BE2C (cell line): ENCODE data around the gene ESPNL.

Source experiments
- DNase-seq: peaks from one replicate; pipeline ENCODE4 v3.0.0-alpha.2; 2020
- H3K27me3 ChIP-seq: fragments of 250-450 bp; sonication (Bioruptor Pico); 2 replicates; pipeline ENCODE4 v1.5.1; 2020; ENCODE audit warnings: mild to moderate bottlenecking
- H3K36me3 ChIP-seq: fragments of 250-450 bp; sonication (Bioruptor Pico); 2 replicates; pipeline ENCODE4 v1.5.1; 2020; ENCODE audit warnings: mild to moderate bottlenecking
- H3K4me1 ChIP-seq: fragments of 250-450 bp; sonication (Bioruptor Pico); 2 replicates; pipeline ENCODE4 v1.5.1; 2020
- H3K4me3 ChIP-seq: 2 replicates; pipeline ENCODE4 v1.5.1; 2011; ENCODE audit warnings: low read depth, low read length
- H3K9me3 ChIP-seq: fragments of 250-450 bp; sonication (Bioruptor Pico); 2 replicates; pipeline ENCODE4 v1.5.1; 2020
- TF ChIP-seq, protein P1 (sequence below): IDR thresholded peaks from 2 replicates; pipeline ENCODE4 v1.5.1; 2012; ENCODE audit warnings: mild to moderate bottlenecking, low read depth, low read length

ESPNL gene

DNA sequence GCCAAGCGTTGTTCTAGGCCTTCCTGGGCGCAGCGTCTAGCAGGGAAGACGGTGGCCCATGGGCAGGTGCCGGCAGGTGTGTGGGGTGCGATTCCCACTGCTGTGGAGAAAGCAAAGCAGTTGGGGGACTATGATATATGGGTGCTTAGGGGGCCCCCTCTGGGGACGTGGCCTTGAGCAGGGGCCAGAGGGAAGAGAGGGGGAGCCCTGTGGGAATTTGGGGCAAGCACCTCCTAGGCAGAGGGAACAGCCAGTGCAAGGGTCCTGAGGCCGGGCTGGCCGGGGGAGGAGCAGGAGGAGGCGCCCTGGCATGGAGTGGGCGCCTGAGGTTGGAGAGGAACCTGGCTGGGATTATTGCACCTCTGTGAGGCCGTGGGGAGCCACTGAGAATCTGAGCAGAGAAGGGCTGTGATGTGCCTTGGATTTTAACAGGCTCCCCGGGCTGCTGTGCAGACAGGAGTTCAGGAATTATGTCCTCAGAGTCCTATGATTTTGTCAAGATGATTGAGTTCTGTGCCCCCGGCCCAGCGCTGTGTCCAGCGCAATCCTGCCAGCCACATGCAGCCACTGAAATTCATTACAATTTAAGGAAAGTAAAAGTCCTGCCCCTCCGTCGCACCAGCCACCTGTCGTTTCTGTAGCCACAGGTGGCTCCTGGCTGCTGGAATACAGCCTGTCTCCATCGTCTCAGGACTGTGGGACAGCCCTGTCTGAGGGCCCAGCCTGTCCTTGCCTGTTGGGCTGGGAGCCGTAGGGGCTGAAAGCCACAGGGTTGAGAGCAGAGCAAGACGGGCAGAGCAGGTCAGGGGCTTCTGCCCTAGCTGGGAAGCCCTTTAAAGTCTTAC lies 29.2 kb downstream of the ESPNL start:
- Histone ChIP-seq H3K4me1 (no peaks in the 10 kb centered on the region; the same call in 1 of the 2 replicates), H3K9me3 (no peaks in the 10 kb centered on the region), H3K4me3 (no peak overlapping the region), H3K27me3 (no peaks in the 10 kb centered on the region), H3K36me3 (no peaks in the 10 kb centered on the region)
- TF ChIP-seq, protein P1, sequence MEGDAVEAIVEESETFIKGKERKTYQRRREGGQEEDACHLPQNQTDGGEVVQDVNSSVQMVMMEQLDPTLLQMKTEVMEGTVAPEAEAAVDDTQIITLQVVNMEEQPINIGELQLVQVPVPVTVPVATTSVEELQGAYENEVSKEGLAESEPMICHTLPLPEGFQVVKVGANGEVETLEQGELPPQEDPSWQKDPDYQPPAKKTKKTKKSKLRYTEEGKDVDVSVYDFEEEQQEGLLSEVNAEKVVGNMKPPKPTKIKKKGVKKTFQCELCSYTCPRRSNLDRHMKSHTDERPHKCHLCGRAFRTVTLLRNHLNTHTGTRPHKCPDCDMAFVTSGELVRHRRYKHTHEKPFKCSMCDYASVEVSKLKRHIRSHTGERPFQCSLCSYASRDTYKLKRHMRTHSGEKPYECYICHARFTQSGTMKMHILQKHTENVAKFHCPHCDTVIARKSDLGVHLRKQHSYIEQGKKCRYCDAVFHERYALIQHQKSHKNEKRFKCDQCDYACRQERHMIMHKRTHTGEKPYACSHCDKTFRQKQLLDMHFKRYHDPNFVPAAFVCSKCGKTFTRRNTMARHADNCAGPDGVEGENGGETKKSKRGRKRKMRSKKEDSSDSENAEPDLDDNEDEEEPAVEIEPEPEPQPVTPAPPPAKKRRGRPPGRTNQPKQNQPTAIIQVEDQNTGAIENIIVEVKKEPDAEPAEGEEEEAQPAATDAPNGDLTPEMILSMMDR: no peak
- no peak for DNase-seq

DNA sequence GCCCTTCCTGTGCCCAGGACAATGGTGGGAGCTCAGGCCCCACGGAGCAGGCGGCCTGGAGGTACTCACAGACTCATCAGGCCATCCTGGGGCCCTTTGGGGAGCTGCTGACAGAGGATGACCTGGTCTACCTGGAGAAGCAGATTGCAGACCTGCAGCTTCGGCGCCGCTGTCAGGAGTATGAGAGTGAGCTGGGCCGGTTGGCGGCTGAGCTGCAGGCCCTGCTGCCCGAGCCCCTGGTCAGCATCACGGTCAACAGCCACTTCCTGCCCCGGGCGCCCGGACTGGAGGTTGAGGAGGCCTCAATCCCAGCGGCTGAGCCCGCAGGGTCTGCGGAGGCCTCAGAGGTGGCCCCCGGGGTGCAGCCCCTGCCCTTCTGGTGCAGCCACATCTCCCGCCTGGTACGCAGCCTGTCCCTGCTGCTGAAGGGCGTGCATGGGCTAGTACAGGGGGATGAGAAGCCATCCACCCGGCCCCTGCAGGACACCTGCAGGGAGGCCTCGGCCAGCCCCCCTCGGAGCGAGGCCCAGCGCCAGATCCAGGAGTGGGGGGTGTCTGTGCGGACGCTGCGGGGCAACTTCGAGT lies 30.1 kb downstream of the ESPNL start:
- TF ChIP-seq, protein P1: no peak
- Histone ChIP-seq H3K4me3 (no peak overlapping the region), H3K9me3 (no peaks in the 10 kb centered on the region), H3K4me1 (no peaks in the 10 kb centered on the region; the same call in 1 of the 2 replicates), H3K36me3 (no peaks in the 10 kb centered on the region), H3K27me3 (no peaks in the 10 kb centered on the region)
- no peak for DNase-seq

DNA sequence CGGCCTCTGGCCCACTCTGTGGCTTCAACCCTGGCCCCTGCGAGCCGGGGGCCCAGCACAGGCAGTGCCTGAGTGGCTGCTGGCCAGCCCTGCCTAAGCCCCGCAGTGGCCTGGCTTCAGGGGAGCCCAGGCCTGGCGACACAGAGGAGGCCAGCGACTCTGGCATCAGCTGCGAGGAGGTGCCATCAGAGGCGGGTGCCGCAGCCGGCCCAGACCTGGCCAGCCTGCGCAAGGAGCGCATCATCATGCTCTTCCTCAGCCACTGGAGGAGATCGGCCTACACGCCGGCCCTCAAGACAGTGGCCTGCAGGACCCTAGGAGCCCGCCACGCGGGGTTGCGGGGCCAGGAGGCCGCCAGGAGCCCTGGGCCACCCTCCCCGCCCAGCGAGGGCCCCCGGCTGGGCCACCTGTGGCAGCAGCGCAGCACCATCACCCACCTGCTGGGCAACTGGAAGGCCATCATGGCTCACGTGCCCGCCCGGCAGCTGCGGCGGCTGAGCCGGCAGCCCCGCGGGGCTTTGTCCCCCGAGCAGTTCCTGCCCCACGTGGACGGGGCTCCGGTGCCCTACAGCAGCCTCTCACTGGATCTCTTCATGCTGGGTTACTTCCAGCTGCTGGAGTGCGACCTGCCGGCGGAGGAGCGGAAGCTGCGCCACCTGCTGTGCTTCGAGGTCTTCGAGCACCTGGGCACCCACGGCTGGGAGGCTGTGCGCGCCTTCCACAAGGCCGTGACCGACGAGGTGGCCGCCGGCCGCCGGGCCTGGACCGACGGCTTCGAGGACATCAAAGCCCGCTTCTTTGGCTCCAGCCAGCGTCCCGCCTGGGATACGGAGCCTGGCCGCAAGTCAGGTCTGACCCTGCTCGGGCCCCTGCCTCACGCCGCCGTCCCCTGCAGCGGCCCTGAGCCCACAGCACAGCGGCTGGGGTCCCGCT lies 30.8 kb downstream of the ESPNL start:
- no peaks in the 10 kb centered on the region for H3K36me3 ChIP-seq
- peak; percentile 13 for DNase-seq
- no peaks in the 10 kb centered on the region for H3K27me3 ChIP-seq
- no peaks in the 10 kb centered on the region; the same call in 1 of the 2 replicates for H3K4me1 ChIP-seq
- H3K4me3 ChIP-seq: no peak overlapping the region
- TF ChIP-seq, protein P1: no peak
- no peaks in the 10 kb centered on the region for H3K9me3 ChIP-seq

DNA sequence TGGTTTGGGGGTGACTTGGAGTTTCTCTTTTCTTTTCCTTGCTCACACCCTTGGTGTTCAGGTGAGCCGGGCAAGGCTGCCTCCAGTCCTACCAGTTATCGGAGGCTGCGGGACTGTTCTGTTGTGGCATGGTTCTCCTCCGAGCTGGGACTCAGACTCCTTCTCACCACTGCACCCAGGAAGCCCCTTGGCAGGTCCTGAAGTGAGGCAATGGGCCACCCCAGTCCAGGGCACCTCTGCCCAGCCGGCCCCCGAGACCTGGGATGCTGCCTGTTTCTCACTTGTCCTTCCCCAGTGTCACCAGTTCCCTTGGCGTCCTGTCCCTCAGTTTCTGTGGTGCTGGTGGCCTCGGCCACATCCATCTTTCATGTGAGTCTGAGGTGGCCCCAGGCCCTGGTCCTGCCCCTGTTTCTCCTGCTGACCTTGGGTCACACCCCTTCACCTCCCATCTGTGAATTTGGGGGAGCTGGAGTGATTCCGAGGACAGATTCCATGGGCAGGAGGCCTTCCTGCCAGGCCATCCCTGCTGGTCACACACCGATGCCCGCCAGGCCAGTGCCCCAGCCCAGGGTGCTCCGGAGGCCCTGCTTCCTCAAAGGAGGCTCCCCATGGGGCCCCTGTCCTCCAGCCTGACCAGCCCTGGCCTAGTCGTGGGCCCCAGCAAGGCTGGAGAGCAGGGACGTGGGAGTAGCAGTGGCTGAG lies 31.8 kb downstream of the ESPNL start:
- Histone ChIP-seq H3K27me3 (no peaks in the 10 kb centered on the region), H3K4me1 (no peaks in the 10 kb centered on the region; the same call in 1 of the 2 replicates), H3K36me3 (no peaks in the 10 kb centered on the region), H3K9me3 (no peaks in the 10 kb centered on the region), H3K4me3 (no peak overlapping the region)
- peak; percentile 11 for DNase-seq
- TF ChIP-seq, protein P1: no peak

DNA sequence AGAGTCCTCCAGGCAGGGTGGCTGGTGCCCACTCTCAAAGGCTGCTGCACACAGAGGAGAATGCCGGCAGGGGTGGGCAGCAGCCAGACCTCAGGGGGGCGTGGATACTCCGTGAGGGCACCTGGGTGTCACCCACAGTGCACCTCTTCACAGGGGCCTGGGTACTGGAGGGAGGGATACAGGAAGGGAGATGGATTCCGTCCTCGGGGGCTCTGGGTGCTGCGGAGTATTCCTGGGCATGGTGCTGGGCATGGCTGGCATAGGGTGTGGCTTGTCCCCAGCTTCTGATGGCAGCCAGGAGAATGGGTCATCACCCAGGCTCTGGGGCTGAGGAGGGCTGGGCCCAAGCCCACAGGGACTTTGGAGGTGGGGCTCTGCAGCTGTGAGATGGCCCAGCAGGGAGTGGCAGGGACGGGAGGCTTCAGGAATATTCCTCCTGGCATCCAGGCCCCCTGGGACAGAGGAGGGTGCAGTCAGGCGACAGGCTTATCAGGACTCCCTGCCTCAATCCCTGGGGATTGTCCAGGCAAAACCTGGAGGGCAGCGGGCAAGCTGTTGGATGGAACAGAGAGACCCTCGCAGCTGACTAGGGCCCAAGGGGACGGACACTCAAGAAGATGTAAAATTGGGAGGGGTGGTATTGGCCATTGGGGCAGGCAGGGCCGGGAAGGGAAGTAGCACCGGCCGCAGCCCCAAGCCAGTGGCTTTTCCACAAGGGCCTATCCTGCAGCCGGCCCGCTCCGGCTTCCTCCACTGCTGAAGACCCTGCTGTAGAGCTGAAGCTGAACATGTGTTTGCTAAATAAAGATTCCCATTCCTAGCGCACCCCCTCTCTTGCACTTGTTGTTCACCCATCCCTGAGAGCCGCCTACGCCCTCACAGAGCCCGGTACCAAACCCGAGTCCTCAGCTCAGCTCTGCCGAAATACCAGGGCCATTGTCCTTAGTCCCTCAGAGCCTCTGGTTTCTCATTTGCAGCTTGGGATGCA lies 32.6 kb downstream of the ESPNL start:
- TF ChIP-seq, protein P1: no peak

More for the DNA sequence above, 32.6 kb downstream of the ESPNL start:
- DNase-seq: peak; percentile 22
- Histone ChIP-seq H3K27me3 (no peaks in the 10 kb centered on the region), H3K4me3 (no peak overlapping the region), H3K9me3 (no peaks in the 10 kb centered on the region), H3K4me1 (no peaks in the 10 kb centered on the region; the same call in 1 of the 2 replicates), H3K36me3 (no peaks in the 10 kb centered on the region)
